EL (cell line): ENCODE measurements around the gene CCDC78.

Source experiments
- DNase-seq: peaks from one replicate; pipeline ENCODE4 v3.0.0-alpha.2; 2016

The CCDC78 gene

GRCh38 chr16:709566-710499 is 16.4 kb downstream of the CCDC78 start:
- DNase-seq, result peak; percentile 66

DNA sequence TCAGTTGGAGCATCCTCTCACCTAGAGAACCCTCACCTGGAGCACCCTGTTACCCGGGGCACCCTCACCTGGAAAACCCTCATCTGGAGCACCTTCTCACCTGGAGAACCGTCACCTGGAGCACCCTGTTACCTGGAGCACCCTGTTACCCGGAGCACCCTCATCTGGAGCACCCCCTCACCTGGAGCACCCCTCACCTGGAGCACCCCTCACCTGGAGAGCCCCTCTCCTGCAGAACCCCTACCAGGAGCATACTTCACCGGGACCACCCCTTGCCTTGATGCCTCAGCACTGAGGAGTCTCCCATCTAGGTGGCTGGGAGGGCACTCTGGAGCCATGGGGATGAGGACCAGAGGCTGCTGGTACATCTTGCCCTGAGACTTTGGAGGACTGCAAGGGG is 17.3 kb downstream of the CCDC78 start:
- no peak for DNase-seq

- DNase-seq, result no peak
Observed at GRCh38 chr16:708019-708418, 18.2 kb downstream of the CCDC78 start.

GRCh38 chr16:707062-707538 is 19.1 kb downstream of the CCDC78 start:
- no peak for DNase-seq

DNA sequence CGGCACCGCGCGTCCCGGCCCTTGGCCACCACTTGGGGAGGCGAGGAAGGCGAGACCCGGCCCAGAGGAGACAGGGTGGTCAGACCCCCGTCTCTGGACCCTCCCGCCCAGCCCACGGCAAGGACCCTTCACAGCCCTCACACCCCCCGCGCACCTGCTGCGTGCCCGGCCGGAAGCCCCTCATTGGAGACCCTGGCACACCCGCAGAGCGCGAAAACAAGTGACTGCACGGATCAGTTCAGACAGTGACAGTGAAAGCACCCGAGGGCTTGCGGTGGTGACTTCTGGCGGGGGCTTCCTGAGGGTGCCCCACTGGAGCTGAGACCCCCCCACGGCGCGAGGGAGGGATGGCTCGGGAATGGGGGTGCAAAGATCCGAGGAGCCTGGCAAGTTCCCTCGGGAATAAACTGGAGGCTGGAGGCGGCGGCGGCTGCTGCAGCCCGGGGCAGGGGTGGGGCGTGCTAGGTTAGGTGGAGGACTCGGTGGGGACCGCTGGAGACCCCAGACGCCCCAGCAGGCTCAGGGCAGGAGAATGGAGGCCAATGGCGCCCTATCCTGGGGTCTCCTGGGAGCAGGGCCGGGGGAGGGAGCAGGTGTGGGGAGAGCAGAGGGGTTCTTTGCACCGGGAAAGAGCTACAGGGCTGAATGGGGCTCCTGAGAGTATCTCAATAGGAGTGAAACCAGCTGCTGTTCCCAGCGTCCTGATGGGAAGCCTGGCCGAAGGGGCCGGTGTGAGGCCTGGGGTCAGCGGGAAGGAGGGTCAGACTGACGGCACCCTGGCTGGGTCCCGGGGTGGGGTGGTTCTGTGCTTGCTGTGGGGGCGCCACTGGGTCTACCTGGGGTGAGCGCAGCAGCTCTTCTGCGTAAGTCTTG is 19.8 kb downstream of the CCDC78 start:
- DNase-seq, result no peak

- no peak for DNase-seq
Observed at GRCh38 chr16:705431-706188, 20.6 kb downstream of the CCDC78 start, which contains the start of gene FBXL16. TSS of gene FBXL16 (minus strand) at chr16:705801. CDS start at chr16:697405, 8,396 bp downstream.

GRCh38 chr16:704552-705380 is 21.5 kb downstream of the CCDC78 start:
- no peak for DNase-seq

DNA sequence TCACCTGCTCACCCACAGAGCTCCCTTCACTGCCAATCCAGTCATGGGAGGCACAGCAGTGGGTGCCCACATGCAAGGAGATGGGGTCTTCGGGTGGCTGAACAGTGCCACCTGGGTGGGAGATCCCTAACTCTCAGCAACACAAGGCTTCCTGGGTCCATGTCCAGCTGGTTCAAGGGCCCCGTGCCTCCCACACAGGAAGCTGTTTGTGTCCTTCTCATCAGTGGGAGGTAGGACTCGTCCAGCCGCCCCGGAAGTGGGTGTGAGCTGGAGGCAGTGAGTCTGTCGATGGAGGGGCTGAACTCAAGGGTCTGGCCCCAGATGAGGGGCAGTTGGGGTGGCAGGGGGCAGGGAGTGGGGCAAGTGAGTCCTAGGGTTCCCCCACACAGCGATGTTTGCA is 22.2 kb downstream of the CCDC78 start:
- DNase-seq, result no peak

- DNase-seq, result no peak
Observed at GRCh38 chr16:703406-703805, 22.8 kb downstream of the CCDC78 start.

GRCh38 chr16:702341-702740 is 23.9 kb downstream of the CCDC78 start:
- DNase-seq, result no peak

GRCh38 chr16:700684-701584 is 25.3 kb downstream of the CCDC78 start:
- DNase-seq, result no peak

GRCh38 chr16:698911-699671 is 27.2 kb downstream of the CCDC78 start:
- no peak for DNase-seq

- DNase-seq, result no peak
Observed at GRCh38 chr16:695355-696089, 30.7 kb downstream of the CCDC78 start.

GRCh38 chr16:694863-695354 is 31.3 kb downstream of the CCDC78 start:
- DNase-seq, result no peak

DNA sequence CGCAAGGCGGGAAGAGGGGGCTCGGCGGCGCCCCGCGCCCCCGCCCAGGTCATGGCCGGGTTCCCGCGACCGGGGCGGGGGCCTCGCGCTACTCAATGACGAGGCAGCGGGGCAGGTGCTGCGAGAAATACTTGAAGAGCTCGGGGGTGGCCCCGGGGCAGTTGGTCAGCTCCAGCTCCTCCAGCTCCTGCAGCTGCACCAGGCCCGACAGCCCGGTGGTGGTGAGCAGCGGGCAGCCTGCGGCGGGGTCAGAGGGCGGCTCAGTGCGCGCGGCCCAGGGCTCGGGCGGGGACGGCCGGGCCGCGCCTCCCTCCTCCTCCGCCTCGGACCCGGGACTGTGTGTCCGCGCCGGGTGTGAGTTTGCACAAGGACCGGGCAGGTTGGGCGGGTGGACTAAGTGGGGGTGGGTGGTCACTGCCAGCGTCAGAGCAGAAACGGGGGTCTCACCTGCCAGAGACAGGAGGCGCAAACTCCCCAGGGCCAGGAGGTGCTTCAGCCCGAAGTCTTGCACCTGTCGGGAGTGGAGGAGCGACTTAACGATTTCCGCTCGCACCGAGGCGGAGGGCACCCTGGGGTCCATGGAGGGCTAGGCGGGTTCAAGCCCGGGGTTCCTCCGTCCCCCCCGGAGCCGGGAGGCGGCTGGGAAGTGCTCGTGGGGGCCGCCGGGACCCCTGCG is 31.9 kb downstream of the CCDC78 start:
- no peak for DNase-seq

DNA sequence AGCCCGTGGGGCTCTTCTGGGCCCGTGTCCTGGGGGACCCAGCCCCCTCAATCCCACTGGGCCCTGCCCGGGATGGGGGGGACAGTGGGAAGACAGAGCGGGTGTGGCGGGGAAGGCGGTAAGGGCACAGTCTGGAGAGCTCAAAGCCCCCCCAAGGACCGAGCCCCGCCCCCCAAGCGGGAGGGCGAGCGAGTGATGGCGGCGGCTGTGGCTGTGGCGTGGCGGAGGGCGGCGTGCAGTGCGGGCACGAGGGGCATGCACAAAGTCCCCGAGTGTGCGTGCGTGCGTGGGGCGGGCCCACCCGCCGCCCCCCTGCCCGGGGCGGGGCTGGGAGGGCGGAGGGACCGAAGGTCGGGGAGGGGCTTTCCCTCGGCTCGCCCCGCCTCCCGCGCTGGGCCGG is 32.5 kb downstream of the CCDC78 start:
- no peak for DNase-seq

DNA sequence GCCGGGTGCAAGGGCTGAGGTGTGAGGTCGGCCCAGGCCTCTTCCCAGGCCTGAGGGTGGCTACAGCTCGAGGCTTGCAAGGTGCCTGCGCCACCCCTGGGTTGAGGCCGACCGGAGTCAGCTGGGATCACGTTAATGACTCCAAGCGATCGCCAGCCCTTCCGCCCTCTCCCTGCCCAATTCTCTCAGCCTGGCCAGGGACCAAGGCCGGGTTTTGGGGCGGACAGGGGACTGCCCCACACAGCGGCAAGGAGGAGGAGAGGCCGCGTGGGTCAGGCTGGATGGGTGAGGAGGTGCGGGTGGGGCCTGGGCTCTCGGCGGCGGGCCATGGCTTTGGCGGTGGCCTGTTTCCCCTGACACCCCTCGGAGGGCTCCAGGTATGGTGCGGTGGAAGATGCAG is 32.9 kb downstream of the CCDC78 start:
- no peak for DNase-seq

GRCh38 chr16:692356-693108 is 33.7 kb downstream of the CCDC78 start:
- no peak for DNase-seq
